ENCODE data around the gene C1QL4.
"Not testable (repeated sequence)": the region's sequence is repeated elsewhere in the genome, so short reads cannot be mapped to it uniquely, and the experiment has no call there.

Gene C1QL4

GRCh38 chr12:49336645-49337584, at the start of gene C1QL4:
C1QL4 (minus strand) TSS chr12:49337188; CDS start chr12:49336477, 711 bp downstream.
- in situ Hi-C loops (cut with MboI; ENCODE audit: low sequenced_read_pairs) = no loop called here

GRCh38 chr12:49380184-49380583, 43.2 kb upstream of the C1QL4 start:
- in situ Hi-C loops (cut with MboI; ENCODE audit: low sequenced_read_pairs) = not testable (repeated sequence)

- in situ Hi-C loops (cut with MboI; ENCODE audit: low sequenced_read_pairs) = no loop called here
These were observed 40.4 kb upstream of the C1QL4 start for GRCh38 chr12:49377386-49377785.

- in situ Hi-C loops (cut with MboI; ENCODE audit: low sequenced_read_pairs) = no loop called here
These were observed 38.4 kb upstream of the C1QL4 start for GRCh38 chr12:49375406-49375805.

- in situ Hi-C loops (cut with MboI; ENCODE audit: low sequenced_read_pairs) = loop anchor here (25.0 kb wide), 1 partner anchor 142 kb away; no protein-coding TSS in a partner anchor
These were observed 33.6 kb upstream of the C1QL4 start for GRCh38 chr12:49370539-49370938.

- in situ Hi-C loops (cut with MboI; ENCODE audit: low sequenced_read_pairs) = loop anchor here (25.0 kb wide), 1 partner anchor 143 kb away; no protein-coding TSS in a partner anchor
These were observed 32.6 kb upstream of the C1QL4 start for GRCh38 chr12:49369411-49370145.

- in situ Hi-C loops (cut with MboI; ENCODE audit: low sequenced_read_pairs) = loop anchor here (25.0 kb wide), 1 partner anchor 144 kb away; no protein-coding TSS in a partner anchor
These were observed 31.2 kb upstream of the C1QL4 start for GRCh38 chr12:49368240-49368600.

- in situ Hi-C loops (cut with MboI; ENCODE audit: low sequenced_read_pairs) = loop anchor here (25.0 kb wide), 1 partner anchor 145 kb away; no protein-coding TSS in a partner anchor
These were observed 30.6 kb upstream of the C1QL4 start, which contains the start of gene SPATS2 for GRCh38 chr12:49367381-49368239. SPATS2 (plus strand) TSS chr12:49367462; CDS start chr12:49461013, 93,551 bp downstream.

GRCh38 chr12:49366652-49367380, 29.8 kb upstream of the C1QL4 start:
- in situ Hi-C loops (cut with MboI; ENCODE audit: low sequenced_read_pairs) = loop anchor here (25.0 kb wide), 1 partner anchor 145 kb away; no protein-coding TSS in a partner anchor

- in situ Hi-C loops (cut with MboI; ENCODE audit: low sequenced_read_pairs) = loop anchor here (25.0 kb wide), 1 partner anchor 146 kb away; no protein-coding TSS in a partner anchor
These were observed 29.2 kb upstream of the C1QL4 start for GRCh38 chr12:49366096-49366651.

GRCh38 chr12:49365542-49365941, 28.6 kb upstream of the C1QL4 start:
- in situ Hi-C loops (cut with MboI; ENCODE audit: low sequenced_read_pairs) = loop anchor here (25.0 kb wide), 1 partner anchor 147 kb away; no protein-coding TSS in a partner anchor

GRCh38 chr12:49364989-49365388, 28.0 kb upstream of the C1QL4 start:
- in situ Hi-C loops (cut with MboI; ENCODE audit: low sequenced_read_pairs) = loop anchor here (25.0 kb wide), 1 partner anchor 147 kb away; no protein-coding TSS in a partner anchor

GRCh38 chr12:49362077-49362476, 25.1 kb upstream of the C1QL4 start:
- in situ Hi-C loops (cut with MboI; ENCODE audit: low sequenced_read_pairs) = loop anchor here (25.0 kb wide), 1 partner anchor 150 kb away; no protein-coding TSS in a partner anchor

GRCh38 chr12:49359671-49360070, 22.7 kb upstream of the C1QL4 start:
- in situ Hi-C loops (cut with MboI; ENCODE audit: low sequenced_read_pairs) = loop anchor here (25.0 kb wide), 1 partner anchor 153 kb away; no protein-coding TSS in a partner anchor

- in situ Hi-C loops (cut with MboI; ENCODE audit: low sequenced_read_pairs) = loop anchor here (25.0 kb wide), 1 partner anchor 154 kb away; no protein-coding TSS in a partner anchor
These were observed 21.6 kb upstream of the C1QL4 start for GRCh38 chr12:49358483-49359141.

GRCh38 chr12:49357103-49357678, 20.2 kb upstream of the C1QL4 start:
- in situ Hi-C loops (cut with MboI; ENCODE audit: low sequenced_read_pairs) = loop anchor here (25.0 kb wide), 1 partner anchor 155 kb away; no protein-coding TSS in a partner anchor

- in situ Hi-C loops (cut with MboI; ENCODE audit: low sequenced_read_pairs) = loop anchor here (25.0 kb wide), 1 partner anchor 156 kb away; no protein-coding TSS in a partner anchor
These were observed 18.9 kb upstream of the C1QL4 start for GRCh38 chr12:49355913-49356312.

- in situ Hi-C loops (cut with MboI; ENCODE audit: low sequenced_read_pairs) = loop anchor here (25.0 kb wide), 1 partner anchor 160 kb away; no protein-coding TSS in a partner anchor
These were observed 15.4 kb upstream of the C1QL4 start for GRCh38 chr12:49352351-49352750.
